Liver (tissue), 9 donors: Measurements from ENCODE around the gene CHST3. TPM values are rescaled to one million over a fixed set of nuclear protein-coding genes. Genes with fewer than 3 reads are reported as not detected.
A peak's percentile ranks its signal among the peaks of the same experiment; 100 is the strongest.

Source experiments
- DNase-seq: peaks from one replicate; pipeline ENCODE4 v3.0.0-alpha.2; 2017; ENCODE audit warnings: low spot score
- H3K27ac ChIP-seq, 2 donors: one replicate each; pipeline ENCODE4 v1.7.0; 2013; ENCODE audit warnings: inconsistent platforms in 2 of 2, low read length in 2 of 2, control low read depth in 1 of 2, low read depth in 1 of 2, mild to moderate bottlenecking in 1 of 2
- H3K27me3 ChIP-seq, 4 donors: one replicate each; pipeline versions ENCODE4 v1.6.1 to v1.7.0; 2013; ENCODE audit warnings: low read length in 3 of 4, inconsistent platforms in 1 of 4, mild to moderate bottlenecking in 1 of 4, moderate library complexity in 1 of 4; ENCODE audit not compliant: control insufficient read depth in 4 of 4, insufficient read depth in 4 of 4
- H3K36me3 ChIP-seq, 4 donors: one replicate each; pipeline versions ENCODE4 v1.6.1 to v1.7.0; 2013; ENCODE audit warnings: low read length in 3 of 4, mild to moderate bottlenecking in 3 of 4, low read depth in 1 of 4, moderate library complexity in 1 of 4; ENCODE audit not compliant: control insufficient read depth in 4 of 4, insufficient read depth in 3 of 4
- H3K4me1 ChIP-seq, 4 donors: one replicate each; pipeline versions ENCODE4 v1.6.1 to v1.7.0; 2013; ENCODE audit warnings: low read length in 3 of 4, mild to moderate bottlenecking in 3 of 4, moderate library complexity in 1 of 4; ENCODE audit not compliant: control insufficient read depth in 4 of 4, insufficient read depth in 4 of 4
- H3K4me3 ChIP-seq, 3 donors: one replicate each; pipeline versions ENCODE4 v1.6.1 to v1.7.0; 2013; ENCODE audit warnings: low read length in 3 of 3, control low read depth in 1 of 3, low read depth in 1 of 3, mild to moderate bottlenecking in 1 of 3
- H3K9ac ChIP-seq, 2 donors: one replicate each; pipeline ENCODE4 v1.7.0; 2013; ENCODE audit warnings: low read length in 2 of 2, mild to moderate bottlenecking in 2 of 2, moderate library complexity in 2 of 2, control low read depth in 1 of 2, low read depth in 1 of 2
- H3K9me3 ChIP-seq, 4 donors: one replicate each; pipeline versions ENCODE4 v1.6.1 to v1.7.0; 2013; ENCODE audit warnings: low read length in 3 of 4; ENCODE audit not compliant: control insufficient read depth in 4 of 4
- ATF3 ChIP-seq: IDR thresholded peaks from 2 replicates; pipeline ENCODE4 v1.6.1; 2016; ENCODE audit warnings: antibody characterized with exemption
- CTCF ChIP-seq: fragments of 150-350 bp; IDR thresholded peaks from 2 replicates; pipeline ENCODE4 v1.5.1; 2017; ENCODE audit warnings: improper control_type of control experiment, low read depth, low read length; ENCODE audit not compliant: missing input control
- EGR1 ChIP-seq, 2 donors: IDR thresholded peaks; 2 replicates each; pipeline ENCODE4 v1.6.1; 2016 to 2018; ENCODE audit warnings: antibody characterized with exemption in 2 of 2, low read depth in 2 of 2
- FOXA1 ChIP-seq: IDR thresholded peaks from 2 replicates; pipeline ENCODE4 v1.6.1; 2016; ENCODE audit warnings: antibody characterized with exemption
- FOXA2 ChIP-seq: IDR thresholded peaks from 2 replicates; pipeline ENCODE4 v1.6.1; 2016; ENCODE audit warnings: antibody characterized with exemption
- GABPA ChIP-seq, 2 donors: IDR thresholded peaks in 1 of 2; conservative IDR thresholded peaks in 1 of 2; 2 replicates each; pipeline ENCODE4 v1.6.1; 2016; ENCODE audit warnings: antibody characterized with exemption in 2 of 2, mild to moderate bottlenecking in 1 of 2, moderate library complexity in 1 of 2
- HNF4A ChIP-seq, 2 donors: conservative IDR thresholded peaks; 2 replicates each; pipeline ENCODE4 v1.6.1; 2016; ENCODE audit warnings: antibody characterized with exemption in 2 of 2, mild to moderate bottlenecking in 2 of 2
- HNF4G ChIP-seq: IDR thresholded peaks from 2 replicates; pipeline ENCODE4 v1.6.1; 2016; ENCODE audit warnings: antibody characterized with exemption
- JUND ChIP-seq, 2 donors: IDR thresholded peaks; 2 replicates each; pipeline ENCODE4 v1.6.1; 2016; ENCODE audit warnings: antibody characterized with exemption in 2 of 2
- MAX ChIP-seq: IDR thresholded peaks from 2 replicates; pipeline ENCODE4 v1.6.1; 2016; ENCODE audit warnings: antibody characterized with exemption
- NR2F2 ChIP-seq: IDR thresholded peaks from 2 replicates; pipeline ENCODE4 v1.6.1; 2016; ENCODE audit warnings: antibody characterized with exemption
- RAD21 ChIP-seq, 2 donors: IDR thresholded peaks; 2 replicates each; pipeline ENCODE4 v1.6.1; 2016; ENCODE audit warnings: antibody characterized with exemption in 2 of 2, mild to moderate bottlenecking in 2 of 2
- REST ChIP-seq: IDR thresholded peaks from 2 replicates; pipeline ENCODE4 v1.6.1; 2016; ENCODE audit warnings: antibody characterized with exemption, mild to moderate bottlenecking
- RXRA ChIP-seq, 2 donors: IDR thresholded peaks; 2 replicates each; pipeline ENCODE4 v1.6.1; 2017 to 2018; ENCODE audit warnings: antibody characterized with exemption in 2 of 2, mild to moderate bottlenecking in 1 of 2
- SP1 ChIP-seq: IDR thresholded peaks from 2 replicates; pipeline ENCODE4 v1.6.1; 2018; ENCODE audit warnings: antibody characterized with exemption, mild to moderate bottlenecking
- TAF1 ChIP-seq: conservative IDR thresholded peaks from 2 replicates; pipeline ENCODE4 v1.6.1; 2016; ENCODE audit warnings: antibody characterized with exemption, mild to moderate bottlenecking
- YY1 ChIP-seq: IDR thresholded peaks from 2 replicates; pipeline ENCODE4 v1.6.1; 2016; ENCODE audit warnings: antibody characterized with exemption, mild to moderate bottlenecking
- ZBTB33 ChIP-seq: IDR thresholded peaks from 2 replicates; pipeline ENCODE4 v1.6.1; 2016; ENCODE audit warnings: antibody characterized with exemption
- WGBS: extraction: QIAGEN DNeasy Blood & Tissue Kit; methylation state at CpG from one replicate; pipeline ENCODE4 v1.1.7; 2013; 5-methylcytosine and 5-hydroxymethylcytosine counted together
- polyA plus RNA-seq, 2 donors: library from polyadenylated mRNA; stranded (reverse) in 1 of 2; unstranded in 1 of 2; fragments of 200-250 nt in 1 of 2; fragments of >200 nt in 1 of 2; fragmentation: Nextera tagmentation in 1 of 2; extraction: Ambion mirVana in 1 of 2; gene quantifications; one replicate each; pipeline versions ENCODE4 v1.2.1 to v1.2.3, GENCODE V29; 2013 to 2015
- total RNA-seq, 2 donors: library from RNA; depleted of rRNA; stranded (reverse); fragments of >200 nt; gene quantifications; one replicate each; pipeline ENCODE4 v1.2.3, GENCODE V29; 2014
- donor health status: healthy.
- donor health status: healthy.
- donor health status: healthy.
- donor health status: healthy.
- donor health status: healthy.

CHST3 gene
- total and polyA plus RNA-seq, 4 donors = 0.29 to 4.3 (median 1.5) TPM

GRCh38 chr10:71962901-71963300, 1.3 kb upstream of the CHST3 start:
- 79% methylated on average over 6 of the region's 6 CpGs for WGBS
- H3K9ac ChIP-seq = no peak overlapping the region
- H3K9me3 ChIP-seq = no peaks in the 10 kb centered on the region
- H3K36me3 ChIP-seq = no peaks in the 10 kb centered on the region
- H3K27ac ChIP-seq = no peak overlapping the region
- H3K27me3 ChIP-seq = peaks cover 0 to 7% (median 6%) of the 10 kb centered on the region in 4 donors
- H3K4me3 ChIP-seq = no peak overlapping the region
- TF ChIP-seq TAF1 = no peak
- TF ChIP-seq ATF3 = no peak
- no peak for TF ChIP-seq YY1
- TF ChIP-seq NR2F2 = no peak
- no peak for TF ChIP-seq SP1
- no peak for TF ChIP-seq GABPA (IDR thresholded peaks at IDR 0.05 in 1 of 2, conservative IDR thresholded peaks at IDR 0.05 in 1 of 2)
- TF ChIP-seq EGR1 (IDR thresholded peaks at IDR 0.05; ENCODE audit: low read depth in 2 of 2) = no peak
- no peak for TF ChIP-seq MAX
- no peak for TF ChIP-seq JUND (IDR thresholded peaks at IDR 0.05)
- no peak for TF ChIP-seq FOXA2
- no peak for TF ChIP-seq RAD21 (IDR thresholded peaks at IDR 0.05)
- no peak for TF ChIP-seq HNF4G
- TF ChIP-seq FOXA1 = no peak
- peaks cover 0 to 15% (median 4%) of the 10 kb centered on the region in 4 donors for H3K4me1 ChIP-seq
- no peak for DNase-seq

GRCh38 chr10:71963351-71964097, 671 bp upstream of the CHST3 start:
- Histone ChIP-seq H3K27ac (peak overlapping the region; percentile 59 to 68), H3K9ac (no peak overlapping the region), H3K36me3 (no peaks in the 10 kb centered on the region), H3K4me3 (peak overlapping the region in 1 of 3 donors; percentile 61), H3K27me3 (peaks cover 0 to 7% (median 6%) of the 10 kb centered on the region in 4 donors), H3K4me1 (peaks cover 0 to 15% (median 4%) of the 10 kb centered on the region in 4 donors), H3K9me3 (no peaks in the 10 kb centered on the region)
- WGBS = 27% methylated on average over 42 of the region's 42 CpGs
- TF ChIP-seq ATF3 (no peak), GABPA (IDR thresholded peaks at IDR 0.05 in 1 of 2, conservative IDR thresholded peaks at IDR 0.05 in 1 of 2) (no peak), NR2F2 (no peak), TAF1 (no peak), EGR1 (IDR thresholded peaks at IDR 0.05; ENCODE audit: low read depth in 2 of 2) (no peak), FOXA2 (no peak), REST (no peak), CTCF (no peak), MAX (no peak), ZBTB33 (no peak), YY1 (no peak), JUND (IDR thresholded peaks at IDR 0.05) (no peak), HNF4A (conservative IDR thresholded peaks at IDR 0.05) (no peak), SP1 (no peak), RAD21 (IDR thresholded peaks at IDR 0.05) (no peak), RXRA (IDR thresholded peaks at IDR 0.05) (no peak), FOXA1 (no peak), HNF4G (no peak)
- DNase-seq = no peak
